Neuronal stem cell (in vitro differentiated cells): ENCODE measurements around the gene TYR.
"Not testable (repeated sequence)": the region's sequence is repeated elsewhere in the genome, so short reads cannot be mapped to it uniquely, and the experiment has no call there.

Experiments used
- DNase-seq: peaks from one replicate; pipeline ENCODE4 v3.0.0-alpha.2; 2013; ENCODE audit warnings: low spot score
- H2AFZ ChIP-seq: one replicate; pipeline ENCODE4 v1.6.1; 2013; ENCODE audit warnings: mild to moderate bottlenecking, low read length, inconsistent platforms
- H2AK5ac ChIP-seq: 2 replicates; pipeline ENCODE4 v1.6.1; 2013; ENCODE audit warnings: low read depth, mild to moderate bottlenecking, inconsistent platforms, low read length, moderate library complexity, mixed read lengths
- H2BK120ac ChIP-seq: 2 replicates; pipeline ENCODE4 v1.6.1; 2013; ENCODE audit warnings: low read depth, mild to moderate bottlenecking, inconsistent platforms, low read length, moderate library complexity, mixed read lengths
- H2BK12ac ChIP-seq: one replicate; pipeline ENCODE4 v1.6.1; 2013; ENCODE audit warnings: low read length, inconsistent platforms
- H2BK15ac ChIP-seq: 2 replicates; pipeline ENCODE4 v1.6.1; 2013; ENCODE audit warnings: mild to moderate bottlenecking, low read length, inconsistent platforms, mixed read lengths
- H2BK5ac ChIP-seq: one replicate; pipeline ENCODE4 v1.6.1; 2013; ENCODE audit warnings: inconsistent platforms, mild to moderate bottlenecking, low read length, moderate library complexity
- H3K14ac ChIP-seq: one replicate; pipeline ENCODE4 v1.6.1; 2013; ENCODE audit warnings: low read length, inconsistent platforms
- H3K18ac ChIP-seq: 2 replicates; pipeline ENCODE4 v1.6.1; 2013; ENCODE audit warnings: low read length, inconsistent platforms
- H3K23ac ChIP-seq: 2 replicates; pipeline ENCODE4 v1.6.1; 2013; ENCODE audit warnings: low read depth, mild to moderate bottlenecking, mixed read lengths, low read length, inconsistent platforms; ENCODE audit not compliant: poor library complexity
- H3K27ac ChIP-seq: replicated peaks from 3 replicates; pipeline ENCODE4 v1.5.1; 2013; ENCODE audit warnings: low read length, inconsistent platforms
- H3K27me3 ChIP-seq, 3 experiments: 2 replicates each; pipeline ENCODE4 v1.6.1; 2013; ENCODE audit warnings: low read length in 3 of 3, mild to moderate bottlenecking in 2 of 3, inconsistent platforms in 1 of 3, low read depth in 1 of 3, mixed read lengths in 1 of 3, moderate library complexity in 1 of 3; ENCODE audit not compliant: control insufficient read depth in 3 of 3, insufficient read depth in 3 of 3
- H3K36me3 ChIP-seq, 2 donors: replicated peaks in 1 of 2; 2 replicates each; pipeline ENCODE4 v1.6.1; 2013; ENCODE audit warnings: low read length in 2 of 2; ENCODE audit not compliant: control insufficient read depth in 2 of 2, insufficient read depth in 2 of 2
- H3K4ac ChIP-seq: 2 replicates; pipeline ENCODE4 v1.6.1; 2013; ENCODE audit warnings: inconsistent platforms, mild to moderate bottlenecking, low read length, moderate library complexity
- H3K4me1 ChIP-seq, 2 donors: 1 replicate in 1 of 2; 2 replicates in 1 of 2; pipeline ENCODE4 v1.6.1; 2013; ENCODE audit warnings: low read length in 2 of 2, low read depth in 1 of 2; ENCODE audit not compliant: control insufficient read depth in 2 of 2, insufficient read depth in 1 of 2
- H3K4me2 ChIP-seq: one replicate; pipeline ENCODE4 v1.6.1; 2013; ENCODE audit warnings: mild to moderate bottlenecking, low read length, inconsistent platforms; ENCODE audit not compliant: insufficient read depth, poor library complexity, severe bottlenecking
- H3K4me3 ChIP-seq, 2 donors: 2 replicates each; pipeline ENCODE4 v1.5.1; 2013; ENCODE audit warnings: low read length in 2 of 2, mild to moderate bottlenecking in 2 of 2, inconsistent platforms in 1 of 2, moderate library complexity in 1 of 2
- H3K79me1 ChIP-seq: one replicate; pipeline ENCODE4 v1.6.1; 2013; ENCODE audit warnings: low read depth, mild to moderate bottlenecking, inconsistent platforms, low read length, moderate library complexity
- H3K9ac ChIP-seq: one replicate; pipeline ENCODE4 v1.6.1; 2013; ENCODE audit warnings: mild to moderate bottlenecking, low read depth, low read length, inconsistent platforms; ENCODE audit not compliant: poor library complexity
- H3K9me3 ChIP-seq, 2 donors: replicated peaks in 1 of 2; 2 replicates each; pipeline versions ENCODE3 to v1.6.1; 2013; ENCODE audit warnings: low read length in 2 of 2, mild to moderate bottlenecking in 2 of 2, inconsistent platforms in 1 of 2, low read depth in 1 of 2, mixed read lengths in 1 of 2, moderate library complexity in 1 of 2; ENCODE audit not compliant: control insufficient read depth in 2 of 2, insufficient read depth in 1 of 2
- H4K8ac ChIP-seq: one replicate; pipeline ENCODE4 v1.6.1; 2013; ENCODE audit warnings: low read depth, mild to moderate bottlenecking, inconsistent platforms, low read length, moderate library complexity
- H4K91ac ChIP-seq: one replicate; pipeline ENCODE4 v1.6.1; 2013; ENCODE audit warnings: low read length, low read depth, mild to moderate bottlenecking, inconsistent platforms; ENCODE audit not compliant: poor library complexity
- WGBS, 2 donors: extraction: QIAGEN DNeasy Blood & Tissue Kit; methylation state at CpG; one replicate each; pipeline ENCODE4 v1.1.7; 2013; ENCODE audit warnings: missing lambda C conversion rate in 2 of 2, mixed read lengths in 1 of 2; ENCODE audit not compliant: insufficient read length in 2 of 2, insufficient replicate concordance in 1 of 2; ENCODE audit errors: extremely low coverage in 2 of 2; 5-methylcytosine and 5-hydroxymethylcytosine counted together

Gene TYR

DNA sequence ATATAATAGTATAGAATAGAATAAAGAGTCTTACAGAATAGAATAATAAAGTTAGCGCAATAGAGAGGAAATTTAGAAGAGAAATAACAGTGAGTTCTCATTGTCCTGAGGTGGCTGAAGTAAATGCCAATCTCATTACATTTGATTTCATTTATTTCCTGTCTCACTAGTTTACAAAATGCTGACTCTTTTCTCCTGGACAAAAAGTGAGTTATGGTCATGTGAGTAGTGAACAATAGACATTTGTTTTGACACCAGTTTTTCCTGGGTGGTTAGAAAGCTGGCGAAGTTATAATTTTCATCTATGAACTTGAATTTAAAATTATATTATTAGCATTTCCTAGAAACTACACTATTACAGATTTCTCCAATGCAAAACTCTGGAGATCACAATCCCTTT, 143.7 kb downstream of the TYR start:
- Histone ChIP-seq H3K18ac (no peak overlapping the region), H3K27ac (no peak overlapping the region), H3K23ac (no peak overlapping the region), H3K36me3 (peaks cover 0 to 5% of the 10 kb centered on the region in 2 donors), H4K8ac (no peak overlapping the region), H2BK120ac (no peak overlapping the region), H3K4me2 (no peak overlapping the region), H3K4ac (no peak overlapping the region), H3K4me1 (no peaks in the 10 kb centered on the region), H2BK5ac (no peak overlapping the region), H3K9me3 (no peaks in the 10 kb centered on the region), H2BK15ac (no peak overlapping the region), H2BK12ac (no peak overlapping the region), H2AK5ac (no peak overlapping the region), H3K27me3 (no peaks in the 10 kb centered on the region), H3K9ac (no peak overlapping the region), H3K4me3 (no peak overlapping the region), H3K14ac (no peak overlapping the region), H4K91ac (no peak overlapping the region), H2AFZ (no peak overlapping the region), H3K79me1 (no peaks in the 10 kb centered on the region)
- WGBS, 2 donors: no CpG with 5 or more reads among the region's 2 CpGs
- DNase-seq: no peak

DNA sequence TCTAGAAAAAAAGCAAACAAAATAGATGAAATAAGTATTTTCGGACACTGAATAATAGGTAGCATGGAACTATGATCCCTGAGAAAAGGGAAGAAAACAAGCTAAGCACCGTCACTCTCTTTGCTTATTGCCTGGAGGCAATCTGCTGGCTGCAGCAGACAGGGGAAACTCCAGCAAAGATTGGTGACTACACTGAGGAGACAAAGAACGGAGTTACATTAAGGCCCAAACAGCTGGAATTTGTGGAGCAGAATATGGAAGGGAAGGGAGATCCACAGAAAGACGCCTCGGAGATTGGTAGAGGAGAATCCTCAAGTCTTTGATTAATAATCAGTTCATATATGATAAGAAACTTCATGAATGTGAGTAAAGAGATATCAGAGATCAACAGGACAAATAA, 150.2 kb downstream of the TYR start:
- Histone ChIP-seq H3K23ac (no peak overlapping the region), H3K14ac (no peak overlapping the region), H2BK120ac (no peak overlapping the region), H4K91ac (no peak overlapping the region), H3K27me3 (no peaks in the 10 kb centered on the region), H3K27ac (no peak overlapping the region), H2BK5ac (no peak overlapping the region), H2BK12ac (no peak overlapping the region), H3K4ac (no peak overlapping the region), H3K79me1 (no peaks in the 10 kb centered on the region), H3K4me2 (no peak overlapping the region), H2AFZ (no peak overlapping the region), H4K8ac (no peak overlapping the region), H3K36me3 (peaks cover 0 to 8% of the 10 kb centered on the region in 2 donors), H3K4me1 (no peaks in the 10 kb centered on the region), H3K9ac (no peak overlapping the region), H3K18ac (no peak overlapping the region), H2AK5ac (no peak overlapping the region), H3K9me3 (no peaks in the 10 kb centered on the region), H3K4me3 (no peak overlapping the region), H2BK15ac (no peak overlapping the region)
- DNase-seq: no peak
- WGBS, 2 donors: no CpG with 5 or more reads among the region's 5 CpGs

DNA sequence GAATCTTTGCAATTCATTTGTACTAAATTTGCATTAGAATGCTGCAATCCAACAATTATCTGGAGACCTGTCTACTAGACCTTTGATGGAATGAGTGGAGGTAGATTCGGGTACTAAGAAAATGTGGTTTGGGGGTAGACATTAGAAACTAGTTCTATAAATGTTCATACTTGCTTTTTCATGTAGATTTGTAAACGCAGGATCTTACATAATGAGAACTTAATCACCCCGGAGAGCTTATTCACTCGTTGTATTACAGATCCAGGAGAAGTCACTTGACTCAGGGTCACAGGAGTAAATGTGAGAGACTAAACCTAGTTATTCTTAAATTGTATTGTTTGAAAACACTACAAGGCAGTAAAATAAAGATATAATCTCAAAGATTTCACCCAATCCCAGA, 154.3 kb downstream of the TYR start:
- H3K14ac ChIP-seq, H3K4me1 ChIP-seq, H3K18ac ChIP-seq, H3K36me3 ChIP-seq, H3K79me1 ChIP-seq, H4K91ac ChIP-seq, H2BK15ac ChIP-seq, H3K4ac ChIP-seq, H3K27ac ChIP-seq, H3K4me2 ChIP-seq, H2AFZ ChIP-seq, H4K8ac ChIP-seq, H2AK5ac ChIP-seq, H3K27me3 ChIP-seq, H3K9ac ChIP-seq, H2BK5ac ChIP-seq, H2BK120ac ChIP-seq, H3K23ac ChIP-seq, H3K9me3 ChIP-seq, DNase-seq, H2BK12ac ChIP-seq, H3K4me3 ChIP-seq: not testable (repeated sequence)
- WGBS, 2 donors: no CpG with 5 or more reads among the region's 4 CpGs

DNA sequence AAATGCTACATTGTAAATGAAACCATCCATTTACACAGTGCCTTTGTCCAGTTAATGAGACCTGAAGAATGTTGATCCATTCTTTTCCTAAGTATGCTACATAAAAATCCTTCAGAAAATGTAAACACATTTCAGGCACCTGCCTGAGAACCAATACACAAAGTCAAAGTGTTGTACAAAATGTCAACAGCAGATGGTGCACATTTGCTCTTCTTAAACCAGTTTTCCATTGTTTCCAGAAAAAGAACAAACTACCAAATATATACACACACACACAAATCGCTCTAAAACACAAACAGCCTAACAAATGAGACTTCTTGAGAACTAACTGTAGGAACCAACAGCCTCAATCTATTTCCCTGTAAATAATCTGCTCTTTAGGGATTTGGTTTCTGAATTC, 156.0 kb downstream of the TYR start:
- H4K8ac ChIP-seq, H3K4me1 ChIP-seq, H3K9me3 ChIP-seq, DNase-seq, H3K4me3 ChIP-seq, H3K79me1 ChIP-seq, H2BK12ac ChIP-seq, H3K9ac ChIP-seq, H2BK5ac ChIP-seq, H4K91ac ChIP-seq, H2BK15ac ChIP-seq, H3K27ac ChIP-seq, H3K4me2 ChIP-seq, H3K4ac ChIP-seq, H2AK5ac ChIP-seq, H3K23ac ChIP-seq, H3K14ac ChIP-seq, H3K36me3 ChIP-seq, H2BK120ac ChIP-seq, H3K18ac ChIP-seq, H3K27me3 ChIP-seq: not testable (repeated sequence)
- 100% methylated on average over 1 of the region's 1 CpG for WGBS, 2 donors
- peak overlapping the region; percentile 35 for H2AFZ ChIP-seq
